T-helper 9 cell (primary cell): Measurements from ENCODE around the gene RBMS1.
"Not testable (repeated sequence)": the region's sequence is repeated elsewhere in the genome, so short reads cannot be mapped to it uniquely, and the experiment has no call there.

Experiments used
- DNase-seq: peaks from one replicate; pipeline ENCODE4 v3.0.0-alpha.2; 2020

The RBMS1 gene

DNA sequence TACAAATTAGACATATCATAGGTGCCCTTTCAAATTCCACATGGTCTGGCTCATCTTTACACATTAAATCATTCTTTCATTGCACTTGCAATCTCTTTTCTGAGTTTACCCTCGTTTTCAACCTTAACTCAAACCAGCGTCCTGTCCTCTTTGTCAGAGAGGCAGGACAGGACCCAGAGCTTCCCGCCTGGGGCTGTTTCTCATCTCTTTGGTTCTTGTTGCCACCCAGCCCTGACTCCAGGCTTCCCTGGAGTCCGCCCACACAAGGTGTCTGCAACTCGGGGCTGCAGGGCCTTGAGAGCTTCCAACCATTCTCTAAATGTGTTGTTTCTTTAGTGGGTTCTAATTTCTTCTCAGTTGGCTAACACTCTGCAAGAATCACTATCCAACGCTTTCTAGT is 24.4 kb downstream of the RBMS1 start:
- no peak for DNase-seq

DNA sequence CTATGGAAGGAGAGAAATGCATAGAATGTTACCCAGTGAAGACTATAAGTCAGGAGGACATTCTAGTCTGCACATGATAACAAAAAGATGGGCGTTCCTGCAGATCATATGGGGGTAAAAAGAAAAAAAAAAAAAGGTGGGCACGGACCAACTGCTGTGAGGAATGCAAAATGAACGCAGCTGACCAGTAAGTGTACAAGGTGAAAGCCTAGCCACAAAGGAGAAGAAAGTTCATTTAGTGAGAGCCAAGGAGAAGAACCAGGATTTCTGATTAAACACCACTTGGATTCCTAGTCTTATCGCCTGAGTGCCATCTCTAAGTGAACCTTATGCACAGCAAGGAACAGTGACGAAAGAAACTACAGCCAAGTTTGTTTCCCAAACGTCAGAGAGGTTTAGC is 26.5 kb downstream of the RBMS1 start:
- DNase-seq: no peak

DNA sequence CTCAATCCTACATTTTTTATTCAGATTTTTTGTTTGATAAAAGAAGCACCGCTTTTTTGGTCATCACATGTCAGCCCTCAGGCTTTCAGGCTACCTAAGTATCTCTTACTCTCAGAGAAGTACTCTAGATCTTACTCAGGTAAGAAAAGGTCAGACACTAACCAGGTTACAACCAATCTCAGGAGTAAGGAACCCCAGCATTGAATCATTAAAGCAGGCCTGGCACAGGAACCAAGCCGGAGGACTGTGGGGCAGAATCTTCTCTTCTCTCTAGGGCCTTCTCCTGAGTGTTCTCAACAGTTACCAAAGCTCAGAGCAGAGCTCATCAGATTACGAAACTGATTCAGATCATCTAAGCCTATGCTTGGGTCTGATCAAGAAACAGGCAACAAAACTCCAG is 28.2 kb downstream of the RBMS1 start:
- DNase-seq: no peak

GRCh38 chr2:160465002-160465401 is 28.6 kb downstream of the RBMS1 start:
- no peak for DNase-seq

DNA sequence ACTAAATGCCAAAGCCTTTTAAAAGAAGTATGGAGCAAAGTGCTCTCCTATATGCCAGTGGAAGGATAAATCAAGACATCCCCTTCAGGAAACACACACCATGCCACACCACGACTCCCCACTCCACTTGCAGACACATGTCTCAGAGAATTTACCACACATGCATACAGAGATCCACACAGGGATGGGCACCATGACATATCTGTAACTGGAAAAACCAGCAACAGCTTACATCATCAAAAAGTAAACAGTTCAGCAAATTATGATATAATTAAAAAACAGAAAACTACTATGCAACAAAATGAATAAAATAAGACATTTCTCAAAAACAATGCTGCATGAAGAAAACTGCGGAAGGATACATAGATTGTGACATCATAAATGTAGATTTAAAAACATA is 29.6 kb downstream of the RBMS1 start:
- DNase-seq: no peak

- no peak for DNase-seq
These were observed 30.4 kb downstream of the RBMS1 start for GRCh38 chr2:160463245-160463644.

- no peak for DNase-seq
These were observed 33.3 kb downstream of the RBMS1 start for GRCh38 chr2:160460333-160460731.

GRCh38 chr2:160459538-160460332 is 33.9 kb downstream of the RBMS1 start:
- DNase-seq: no peak

DNA sequence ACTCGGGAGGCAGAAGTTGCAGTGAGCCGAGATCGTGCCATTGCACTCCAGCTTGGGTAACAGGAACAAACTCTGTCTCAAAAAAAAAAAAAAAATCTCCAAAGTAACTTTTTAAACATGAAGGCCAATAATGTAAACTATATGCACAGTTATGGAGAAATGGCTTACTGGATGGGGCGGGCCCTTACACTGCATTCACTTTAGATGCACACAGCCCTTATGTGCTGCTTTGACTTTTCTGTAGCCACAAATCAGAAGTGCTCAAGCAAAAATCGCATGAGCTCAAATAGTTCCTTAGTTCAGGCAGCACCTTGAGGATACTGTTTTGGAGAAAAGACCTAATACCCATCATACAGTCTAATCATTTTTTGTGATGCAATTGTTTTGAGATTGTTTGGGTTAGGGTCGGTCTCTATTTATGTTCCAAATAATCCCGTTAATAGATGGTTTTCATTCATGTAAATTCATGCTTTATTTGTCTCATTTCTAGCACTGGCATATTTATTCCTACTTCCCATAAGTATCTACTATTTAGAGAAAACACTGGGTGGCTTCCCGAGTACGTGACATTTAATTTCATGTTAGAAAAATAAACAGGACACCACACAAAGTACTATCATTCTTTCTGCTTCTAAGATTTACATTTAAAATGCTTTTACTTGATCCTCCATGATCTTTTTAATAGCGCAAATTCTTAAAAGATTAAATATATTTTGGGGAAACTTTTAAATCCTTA is 34.7 kb downstream of the RBMS1 start:
- DNase-seq: no peak

DNA sequence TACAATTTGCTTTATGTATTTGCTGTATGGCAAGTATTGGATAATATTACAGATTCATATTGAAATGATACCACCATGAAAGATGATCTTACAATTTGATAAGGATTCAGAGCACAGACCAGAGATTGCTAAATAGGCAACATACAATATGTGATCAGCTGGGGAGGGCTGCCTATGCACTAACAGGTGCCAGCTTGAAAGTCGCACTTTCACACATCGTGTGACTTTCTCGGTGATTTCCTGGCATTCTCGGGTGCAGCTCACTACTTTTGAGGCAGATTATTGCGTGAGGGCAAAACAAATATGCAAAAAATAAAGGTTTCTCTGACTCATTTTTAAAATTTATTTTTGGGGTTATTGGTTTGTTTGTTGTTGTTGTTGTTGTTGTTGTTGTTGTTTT is 36.0 kb downstream of the RBMS1 start:
- DNase-seq: no peak

DNA sequence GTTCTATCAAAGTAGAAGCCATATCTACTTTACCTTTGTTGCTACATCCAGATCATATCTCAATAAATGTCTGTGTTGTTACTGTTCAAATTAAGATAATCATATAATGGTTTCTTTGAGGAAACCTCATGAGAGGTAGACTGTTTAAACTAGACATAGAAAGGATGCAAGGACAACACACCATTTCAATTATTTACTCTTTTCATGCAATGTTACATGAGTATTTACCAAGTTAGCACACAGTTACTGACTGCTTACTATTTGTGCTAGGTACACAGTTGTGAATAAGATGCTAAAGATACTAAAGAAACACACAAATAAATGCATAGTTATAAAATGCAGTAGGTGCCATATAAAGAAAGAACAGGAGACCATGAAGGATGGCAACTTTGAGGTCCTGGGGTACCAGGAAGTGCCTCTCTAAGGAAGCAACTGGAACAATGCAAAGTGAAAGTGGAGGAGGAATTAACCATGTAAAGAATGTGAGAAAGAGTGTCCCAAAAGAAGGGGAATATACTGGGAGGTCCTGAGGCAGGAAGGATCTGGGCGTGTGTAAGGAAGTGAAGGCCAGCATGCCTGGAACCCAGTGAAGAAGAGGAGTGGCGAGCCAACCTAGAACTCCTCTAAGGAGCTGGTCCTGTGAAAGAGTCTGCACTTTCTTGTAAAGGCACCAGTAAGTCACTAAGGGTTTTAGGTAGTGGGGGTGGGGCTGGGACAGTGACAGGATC is 39.4 kb downstream of the RBMS1 start:
- DNase-seq: no peak

GRCh38 chr2:160453111-160453820 is 40.3 kb downstream of the RBMS1 start:
- DNase-seq: no peak

DNA sequence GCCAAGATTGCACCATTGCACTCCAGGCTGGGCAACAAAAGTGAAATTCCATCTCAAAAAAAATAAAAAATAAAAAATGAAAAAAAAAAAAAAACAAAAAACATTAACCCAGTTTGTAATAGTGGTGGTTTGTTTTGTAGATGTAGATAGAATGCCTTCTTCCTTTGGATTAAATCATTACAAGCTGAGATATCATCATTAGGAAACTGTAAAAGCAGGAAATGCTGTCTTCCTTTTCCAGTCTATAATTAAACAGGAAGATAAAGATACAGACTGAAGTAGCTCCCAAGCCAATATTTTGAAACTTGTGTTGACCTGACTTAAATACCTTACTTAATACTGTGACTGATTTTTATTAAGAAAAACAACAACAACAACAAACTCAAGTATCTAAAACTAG is 43.1 kb downstream of the RBMS1 start:
- no peak for DNase-seq

GRCh38 chr2:160448821-160449220 is 44.8 kb downstream of the RBMS1 start:
- DNase-seq: not testable (repeated sequence)

DNA sequence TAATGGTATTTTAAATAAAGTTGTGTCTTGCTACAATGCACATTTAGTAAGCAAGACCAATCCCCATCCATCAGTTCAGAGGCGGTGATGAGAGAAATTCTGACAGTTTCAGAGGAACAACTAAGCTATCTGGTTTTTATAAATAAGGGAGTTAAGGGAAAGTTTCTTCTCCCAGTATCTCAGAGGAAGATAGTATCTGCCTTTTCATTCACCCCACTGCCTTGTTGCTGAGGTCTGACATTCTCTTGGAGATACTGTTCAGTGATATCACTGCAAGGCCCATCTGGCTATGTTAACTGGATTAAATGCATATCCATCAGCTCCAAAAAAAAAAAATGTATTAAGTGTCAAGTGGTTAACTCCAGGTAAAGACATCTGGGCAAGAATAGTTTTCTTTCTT is 47.9 kb downstream of the RBMS1 start:
- no peak for DNase-seq

- no peak for DNase-seq
These were observed 51.0 kb downstream of the RBMS1 start for GRCh38 chr2:160442603-160443002.

DNA sequence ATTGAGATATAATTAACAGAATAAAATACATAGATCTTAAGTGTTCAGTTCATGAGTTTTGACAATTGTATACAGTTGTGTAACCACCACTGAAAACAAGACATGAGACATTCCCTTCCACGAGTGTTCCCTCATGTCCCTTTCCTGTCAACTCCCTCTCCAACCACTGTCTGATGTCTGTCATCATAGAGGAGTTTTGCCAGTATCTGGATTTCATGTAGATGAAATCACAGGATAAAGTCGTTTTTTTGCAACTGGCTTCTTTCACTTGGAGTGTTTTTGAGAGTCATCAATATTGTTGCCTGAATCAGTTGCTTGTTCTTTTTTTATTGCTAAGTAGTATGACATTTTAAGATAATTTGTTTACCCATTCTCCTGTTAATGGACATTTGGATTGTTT is 52.7 kb downstream of the RBMS1 start:
- DNase-seq: no peak

GRCh38 chr2:160439038-160439437 is 54.6 kb downstream of the RBMS1 start:
- DNase-seq: not testable (repeated sequence)

DNA sequence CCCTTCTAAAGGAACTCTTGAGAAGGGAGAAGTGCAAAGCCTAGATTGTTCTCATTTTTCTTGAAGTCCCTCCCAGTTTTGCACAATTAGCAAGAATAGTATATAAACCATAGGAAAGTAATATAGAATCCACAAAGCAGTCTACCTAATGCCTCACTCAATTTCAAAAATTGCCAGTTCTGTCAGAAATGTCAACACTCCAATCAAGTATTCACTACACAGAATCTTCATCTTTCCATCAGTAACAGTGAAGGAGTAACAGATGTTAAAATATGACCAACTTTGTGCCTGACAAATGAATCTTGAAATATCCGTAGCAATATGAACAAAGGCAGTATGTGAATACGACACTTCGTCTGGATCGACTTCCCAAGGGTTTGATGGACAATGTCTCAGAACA is 56.3 kb downstream of the RBMS1 start:
- DNase-seq: no peak

- DNase-seq: no peak
These were observed 59.2 kb downstream of the RBMS1 start for GRCh38 chr2:160434254-160434948.

GRCh38 chr2:160433466-160434140 is 60.0 kb downstream of the RBMS1 start:
- DNase-seq: no peak

GRCh38 chr2:160432633-160433032 is 61.0 kb downstream of the RBMS1 start:
- DNase-seq: no peak
